ENCODE measurements around the gene SV2A.

Gene SV2A

DNA sequence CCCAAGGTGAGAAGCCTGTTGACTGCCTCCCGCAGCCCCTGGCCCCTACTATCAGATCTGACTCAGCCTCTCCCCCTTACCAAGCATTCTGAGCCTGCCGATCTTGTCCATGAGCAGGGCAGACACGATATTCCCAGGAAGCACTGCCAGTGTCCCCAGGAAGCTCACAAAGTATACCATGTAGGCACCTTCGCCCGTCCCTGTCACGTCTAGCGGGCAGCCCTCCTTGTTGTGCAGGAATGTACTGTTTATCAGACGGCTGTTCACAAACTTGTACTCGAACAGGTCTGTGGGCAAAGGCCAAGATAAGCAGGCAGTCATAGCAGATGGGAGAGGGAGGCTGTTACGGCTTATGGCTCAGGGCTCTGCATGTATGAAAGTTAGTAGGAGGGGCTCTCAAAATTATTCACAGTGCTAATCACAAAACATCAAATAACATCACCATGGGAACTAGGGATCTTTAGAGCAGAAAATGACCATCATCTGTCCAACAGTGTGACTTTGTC lies 11.0 kb downstream of the SV2A start:
- no peak overlapping the region for H3K4me3 ChIP-seq (ENCODE audit: low read depth in 1 of 2, low read length in 2 of 2)
- no peak overlapping the region for H2AFZ ChIP-seq (ENCODE audit: low read depth, low read length)
- H3K36me3 ChIP-seq (ENCODE audit: insufficient read depth, low read length) = peaks cover 80% of the 10 kb centered on the region
- TF ChIP-seq, protein P1, sequence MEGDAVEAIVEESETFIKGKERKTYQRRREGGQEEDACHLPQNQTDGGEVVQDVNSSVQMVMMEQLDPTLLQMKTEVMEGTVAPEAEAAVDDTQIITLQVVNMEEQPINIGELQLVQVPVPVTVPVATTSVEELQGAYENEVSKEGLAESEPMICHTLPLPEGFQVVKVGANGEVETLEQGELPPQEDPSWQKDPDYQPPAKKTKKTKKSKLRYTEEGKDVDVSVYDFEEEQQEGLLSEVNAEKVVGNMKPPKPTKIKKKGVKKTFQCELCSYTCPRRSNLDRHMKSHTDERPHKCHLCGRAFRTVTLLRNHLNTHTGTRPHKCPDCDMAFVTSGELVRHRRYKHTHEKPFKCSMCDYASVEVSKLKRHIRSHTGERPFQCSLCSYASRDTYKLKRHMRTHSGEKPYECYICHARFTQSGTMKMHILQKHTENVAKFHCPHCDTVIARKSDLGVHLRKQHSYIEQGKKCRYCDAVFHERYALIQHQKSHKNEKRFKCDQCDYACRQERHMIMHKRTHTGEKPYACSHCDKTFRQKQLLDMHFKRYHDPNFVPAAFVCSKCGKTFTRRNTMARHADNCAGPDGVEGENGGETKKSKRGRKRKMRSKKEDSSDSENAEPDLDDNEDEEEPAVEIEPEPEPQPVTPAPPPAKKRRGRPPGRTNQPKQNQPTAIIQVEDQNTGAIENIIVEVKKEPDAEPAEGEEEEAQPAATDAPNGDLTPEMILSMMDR (IDR thresholded peaks at IDR 0.05; ENCODE audit: borderline replicate concordance, extremely low read depth, low read length, poor library complexity, severe bottlenecking) = no peak
- no peak for TF ChIP-seq EZH2 (IDR thresholded peaks at IDR 0.05; ENCODE audit: borderline replicate concordance, low read depth, low read length, severe bottlenecking)
- H3K4me1 ChIP-seq (ENCODE audit: insufficient read depth, low read length) = no peaks in the 10 kb centered on the region
- DNase-seq (no peak), ATAC-seq (ENCODE audit: insufficient read depth, low read depth) (no peak)
- no peaks in the 10 kb centered on the region for H3K9me3 ChIP-seq (ENCODE audit: insufficient read depth, low read length, severe bottlenecking)
- H3K79me2 ChIP-seq (ENCODE audit: insufficient read depth, low read length) = no peaks in the 10 kb centered on the region
- H3K27me3 ChIP-seq (ENCODE audit: insufficient read depth, low read length, poor library complexity) = no peaks in the 10 kb centered on the region
- H3K4me2 ChIP-seq (ENCODE audit: insufficient read depth, low read length) = no peak overlapping the region
- H4K20me1 ChIP-seq (ENCODE audit: insufficient read depth, low read length) = no peaks in the 10 kb centered on the region
- H3K9ac ChIP-seq (ENCODE audit: low read depth, low read length) = no peak overlapping the region
- no peak overlapping the region for H3K27ac ChIP-seq (ENCODE audit: low read length)

DNA sequence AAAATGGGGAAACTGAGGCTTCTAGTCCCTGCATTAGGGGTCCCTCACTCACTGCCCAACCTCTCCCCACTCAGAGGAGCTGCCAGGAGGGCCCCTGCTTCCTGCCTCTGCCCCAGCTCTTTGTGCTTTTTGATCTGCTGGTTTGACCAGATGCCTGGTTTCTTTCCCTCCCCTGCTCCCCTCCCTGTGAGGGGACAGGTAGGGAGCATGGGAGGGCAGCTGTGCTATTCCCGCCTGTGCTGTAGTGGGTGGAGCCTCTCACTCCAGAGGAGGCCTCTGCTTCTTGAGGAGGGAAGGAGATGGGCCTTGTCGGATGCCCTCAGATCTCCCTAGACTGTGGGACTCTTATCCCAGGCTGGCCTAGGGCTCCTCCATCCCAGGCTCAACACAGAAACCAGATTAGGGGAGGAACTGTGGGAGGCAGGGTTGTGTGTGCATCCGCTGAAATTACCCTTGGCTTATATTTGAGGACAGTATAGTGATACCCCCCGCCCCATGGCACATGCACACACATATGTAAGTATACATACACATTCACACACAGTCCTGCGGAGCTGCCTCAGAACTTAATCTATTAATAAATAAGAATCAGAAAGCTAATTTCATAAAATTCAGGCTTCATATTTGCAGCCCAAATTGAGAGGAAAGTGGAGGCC lies 13.7 kb downstream of the SV2A start:
- DNase-seq (no peak), ATAC-seq (ENCODE audit: insufficient read depth, low read depth) (no peak)
- H3K36me3 ChIP-seq (ENCODE audit: insufficient read depth, low read length) = peaks cover 59% of the 10 kb centered on the region
- H3K9ac ChIP-seq (ENCODE audit: low read depth, low read length) = no peak overlapping the region
- no peaks in the 10 kb centered on the region for H3K27me3 ChIP-seq (ENCODE audit: insufficient read depth, low read length, poor library complexity)
- H4K20me1 ChIP-seq (ENCODE audit: insufficient read depth, low read length) = no peaks in the 10 kb centered on the region
- peaks cover 12% of the 10 kb centered on the region for H3K79me2 ChIP-seq (ENCODE audit: insufficient read depth, low read length)
- H3K9me3 ChIP-seq (ENCODE audit: insufficient read depth, low read length, severe bottlenecking) = no peaks in the 10 kb centered on the region
- no peak overlapping the region for H2AFZ ChIP-seq (ENCODE audit: low read depth, low read length)
- peaks cover 19% of the 10 kb centered on the region for H3K4me1 ChIP-seq (ENCODE audit: insufficient read depth, low read length)
- no peak overlapping the region for H3K27ac ChIP-seq (ENCODE audit: low read length)
- no peak for TF ChIP-seq EZH2 (IDR thresholded peaks at IDR 0.05; ENCODE audit: borderline replicate concordance, low read depth, low read length, severe bottlenecking)
- TF ChIP-seq, protein P1 (IDR thresholded peaks at IDR 0.05; ENCODE audit: borderline replicate concordance, extremely low read depth, low read length, poor library complexity, severe bottlenecking) = no peak
- no peak overlapping the region for H3K4me2 ChIP-seq (ENCODE audit: insufficient read depth, low read length)
- no peak overlapping the region for H3K4me3 ChIP-seq (ENCODE audit: low read depth in 1 of 2, low read length in 2 of 2)

- Histone ChIP-seq H2AFZ (ENCODE audit: low read depth, low read length) (peak within 1 kb of the TSS; percentile 91), H3K79me2 (ENCODE audit: insufficient read depth, low read length) (peaks cover 12% of the 10 kb centered on the region), H3K36me3 (ENCODE audit: insufficient read depth, low read length) (peaks cover 23% of the 10 kb centered on the region), H3K27me3 (ENCODE audit: insufficient read depth, low read length, poor library complexity) (no peaks in the 10 kb centered on the region), H3K27ac (ENCODE audit: low read length) (peak within 1 kb of the TSS; percentile 84), H3K4me1 (ENCODE audit: insufficient read depth, low read length) (peaks cover 23% of the 10 kb centered on the region), H3K4me2 (ENCODE audit: insufficient read depth, low read length) (peak within 1 kb of the TSS; percentile 73), H3K4me3 (ENCODE audit: low read depth in 1 of 2, low read length in 2 of 2) (peak within 1 kb of the TSS; percentile 65 to 87; a peak in 3 of 4 replicates), H3K9me3 (ENCODE audit: insufficient read depth, low read length, severe bottlenecking) (no peaks in the 10 kb centered on the region), H4K20me1 (ENCODE audit: insufficient read depth, low read length) (no peaks in the 10 kb centered on the region), H3K9ac (ENCODE audit: low read depth, low read length) (peak within 1 kb of the TSS; percentile 81)
- ATAC-seq (ENCODE audit: insufficient read depth, low read depth) (peak; percentile 100), DNase-seq (peak; percentile 89)
- TF ChIP-seq, protein P1 (IDR thresholded peaks at IDR 0.05; ENCODE audit: borderline replicate concordance, extremely low read depth, low read length, poor library complexity, severe bottlenecking) = no peak
- TF ChIP-seq EZH2 (IDR thresholded peaks at IDR 0.05; ENCODE audit: borderline replicate concordance, low read depth, low read length, severe bottlenecking) = no peak
Observed at GRCh38 chr1:149899460-149900284, 18.0 kb downstream of the SV2A start, which contains the start of gene BOLA1. Gene BOLA1, plus strand, starts transcription at chr1:149899568. Its CDS starts 492 bp downstream, at chr1:149900060.
